ENCODE measurements around the gene SAPCD1. TPM values are rescaled to one million over a fixed set of nuclear protein-coding genes. Genes with fewer than 3 reads are reported as not detected.
A peak's percentile ranks its signal among the peaks of the same experiment; 100 is the strongest.

The SAPCD1 gene
- total RNA-seq, 1 experiment from 2014 or later, result 18.2 TPM

DNA sequence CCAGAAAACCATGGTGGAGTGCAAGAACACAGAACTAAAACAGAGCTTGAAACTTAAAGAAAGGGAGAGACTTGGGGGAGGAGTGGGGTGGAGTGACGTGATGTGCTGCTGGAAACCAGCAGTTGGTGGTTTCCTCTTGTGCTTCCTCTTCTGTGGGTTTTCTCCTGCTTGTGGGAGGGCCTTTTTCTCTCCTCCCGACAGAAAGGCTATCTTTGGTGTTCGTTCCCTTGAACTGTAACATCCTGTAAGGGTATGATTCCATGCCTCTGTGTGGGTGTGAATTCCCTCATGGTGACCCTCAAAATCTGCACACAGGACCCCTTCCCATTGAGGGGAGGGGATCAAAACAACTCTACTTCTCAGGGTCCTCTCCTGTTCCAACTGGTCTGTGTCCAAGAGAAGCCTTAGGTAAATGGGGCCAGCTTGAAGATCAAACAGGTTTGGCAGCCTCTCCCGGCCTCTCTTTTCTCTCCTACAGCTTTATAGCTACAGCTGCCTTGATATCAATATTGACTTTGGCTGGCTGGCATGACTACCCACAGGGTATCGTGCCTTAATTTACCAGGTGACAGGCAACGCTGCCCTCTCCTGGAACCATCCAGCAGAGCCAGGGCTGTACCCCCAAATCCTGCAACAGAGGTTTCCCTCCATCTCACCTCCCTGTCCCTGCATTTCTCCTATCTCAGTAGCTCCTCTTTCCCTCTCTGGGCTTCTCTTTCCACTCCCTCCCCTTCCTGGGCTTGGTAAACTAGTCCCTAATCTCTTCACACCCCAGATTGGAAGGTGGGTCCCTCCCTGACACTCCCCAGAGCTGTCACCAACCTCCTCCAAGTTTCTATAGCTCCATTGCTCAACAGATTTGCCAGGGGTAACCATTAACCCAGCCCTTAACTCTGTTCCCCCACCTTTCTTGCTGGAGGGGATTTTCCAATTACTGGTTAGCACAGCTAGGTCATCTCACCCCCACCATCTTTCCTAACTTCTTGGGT lies 24.2 kb upstream of the SAPCD1 start (continued):
- TF ChIP-seq EZH2phosphoT487 (IDR thresholded peaks at IDR 0.05; ENCODE audit: borderline replicate concordance) (no peak), YY1 (IDR thresholded peaks at IDR 0.05; ENCODE audit: extremely low read depth, insufficient replicate concordance, low read depth, low read length) (no peak), CEBPB (IDR thresholded peaks at IDR 0.05; ENCODE audit: low read depth) (no peak), POLR2A (IDR thresholded peaks at IDR 0.05; ENCODE audit: borderline replicate concordance, extremely low read depth, insufficient read depth, insufficient read length) (peak; percentile 24), JUND (IDR thresholded peaks at IDR 0.05) (no peak), ELF1 (IDR thresholded peaks at IDR 0.05; ENCODE audit: borderline replicate concordance, low read depth) (no peak)

DNA sequence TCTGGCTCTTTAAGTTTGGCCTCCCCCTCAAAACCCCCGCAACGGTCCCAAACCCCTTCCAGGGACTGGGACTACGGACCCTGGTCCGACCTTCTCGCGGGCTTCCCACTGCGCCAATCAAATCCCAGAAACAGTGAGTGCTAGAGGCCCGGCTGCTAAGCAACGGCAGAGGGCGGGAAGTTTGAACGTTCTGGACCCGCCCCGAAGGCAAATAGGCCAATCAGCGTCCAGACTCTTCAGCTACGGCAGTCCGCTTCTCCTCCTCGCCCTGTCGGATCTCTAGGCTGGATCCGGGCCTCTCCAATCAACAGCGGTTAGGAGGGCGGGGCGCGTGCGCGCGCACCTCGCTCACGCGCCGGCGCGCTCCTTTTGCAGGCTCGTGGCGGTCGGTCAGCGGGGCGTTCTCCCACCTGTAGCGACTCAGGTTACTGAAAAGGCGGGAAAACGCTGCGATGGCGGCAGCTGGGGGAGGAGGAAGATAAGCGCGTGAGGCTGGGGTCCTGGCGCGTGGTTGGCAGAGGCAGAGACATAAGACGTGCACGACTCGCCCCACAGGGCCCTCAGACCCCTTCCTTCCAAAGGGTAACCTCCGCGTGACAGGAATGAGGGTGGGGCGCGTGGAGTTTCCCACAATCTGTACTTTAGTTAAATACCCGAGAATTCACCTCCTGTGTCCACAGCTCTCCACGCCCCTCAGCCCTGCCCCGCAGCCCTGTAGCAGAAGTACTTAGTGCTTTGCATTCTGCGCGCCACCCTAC lies 22.6 kb upstream of the SAPCD1 start, which contains the start of gene MSH5:
TSS of gene MSH5 (plus strand) at position 367 of the 758 bp plus-strand sequence. CDS start 462 bp downstream, outside the sequence.
- Histone ChIP-seq H3K27ac (ENCODE audit: low read depth, low read length) (peak within 1 kb of the TSS; percentile 99), H3K9me3 (ENCODE audit: control insufficient read depth in 1 of 2, insufficient read depth in 1 of 2, low read depth in 1 of 2, low read length in 2 of 2) (no peaks in the 10 kb centered on the region), H3K4me3 (replicated peaks in 1 of 2; ENCODE audit: low read depth in 1 of 2, low read length in 2 of 2) (peak within 1 kb of the TSS; percentile 86 to 92), H3K36me3 (ENCODE audit: control insufficient read depth in 1 of 2, insufficient read depth in 2 of 2, low read length in 2 of 2) (peaks cover 16 to 27% of the 10 kb centered on the region in 2 experiments; a peak in 3 of 4 replicates), H3K9ac (ENCODE audit: low read length) (peak within 1 kb of the TSS; percentile 99), H3K4me2 (ENCODE audit: low read length) (peak within 1 kb of the TSS; percentile 97), H3K27me3 (ENCODE audit: insufficient read depth, low read length) (no peaks in the 10 kb centered on the region), H2AFZ (ENCODE audit: low read depth, low read length, poor library complexity, severe bottlenecking) (no peak within 1 kb of the TSS), H3K4me1 (ENCODE audit: control insufficient read depth in 1 of 2, insufficient read depth in 2 of 2, low read length in 2 of 2) (peaks cover 35 to 51% of the 10 kb centered on the region in 2 experiments), H3K9me2 (ENCODE audit: insufficient read depth) (no peaks in the 10 kb centered on the region), H3K79me2 (ENCODE audit: insufficient read depth, low read length) (peaks cover 40% of the 10 kb centered on the region), H4K20me1 (ENCODE audit: insufficient read depth) (no peaks in the 10 kb centered on the region)
- ChIA-PET POLR2A (interaction anchor here (1.1 to 4.3 kb wide), 11 partner anchors 10 to 123 kb away, joined by 3 to 21 read pairs (median 4); partner anchors contain the start of genes ABHD16A, BAG6, C6orf47 and GPANK1), CTCF (interaction anchor here (1.0 to 3.6 kb wide), 5 partner anchors 10 to 59 kb away, joined by 3 to 25 read pairs (median 9); partner anchors contain the start of genes DDAH2 and LY6G5C), RAD21 (ENCODE audit: low non-redundant PET in 1 of 2, low total read pairs in 2 of 2, uncharacterized antibody in 2 of 2, unreplicated experiment in 2 of 2) (interaction anchor here (0.6 to 1.2 kb wide), 2 partner anchors 30 to 43 kb away, joined by 3 read pairs; no protein-coding TSS in a partner anchor)
- DNase-seq (ENCODE audit: low read depth, low spot score) (peak; percentile 99), ATAC-seq (peak; percentile 86)
- intact Hi-C loops (cut with micrococcal nuclease), result loop anchor here (1.0 to 5.0 kb wide), 4 partner anchors 37 to 193 kb away; partner anchors contain the start of genes ABHD16A, CSNK2B, LY6G5B and NFKBIL1
- BruUV-seq (replicated peaks), result TSS peak; percentile 79
- TF ChIP-seq ZBTB33 (IDR thresholded peaks at IDR 0.05; ENCODE audit: extremely low read depth, insufficient replicate concordance, low read length), result peak; percentile 81
- TF ChIP-seq CEBPB (IDR thresholded peaks at IDR 0.05; ENCODE audit: low read depth), result no peak
- peak; percentile 80 for TF ChIP-seq POLR2AphosphoS5 (IDR thresholded peaks at IDR 0.05; ENCODE audit: low read depth, low read length)
- TF ChIP-seq, protein P1, sequence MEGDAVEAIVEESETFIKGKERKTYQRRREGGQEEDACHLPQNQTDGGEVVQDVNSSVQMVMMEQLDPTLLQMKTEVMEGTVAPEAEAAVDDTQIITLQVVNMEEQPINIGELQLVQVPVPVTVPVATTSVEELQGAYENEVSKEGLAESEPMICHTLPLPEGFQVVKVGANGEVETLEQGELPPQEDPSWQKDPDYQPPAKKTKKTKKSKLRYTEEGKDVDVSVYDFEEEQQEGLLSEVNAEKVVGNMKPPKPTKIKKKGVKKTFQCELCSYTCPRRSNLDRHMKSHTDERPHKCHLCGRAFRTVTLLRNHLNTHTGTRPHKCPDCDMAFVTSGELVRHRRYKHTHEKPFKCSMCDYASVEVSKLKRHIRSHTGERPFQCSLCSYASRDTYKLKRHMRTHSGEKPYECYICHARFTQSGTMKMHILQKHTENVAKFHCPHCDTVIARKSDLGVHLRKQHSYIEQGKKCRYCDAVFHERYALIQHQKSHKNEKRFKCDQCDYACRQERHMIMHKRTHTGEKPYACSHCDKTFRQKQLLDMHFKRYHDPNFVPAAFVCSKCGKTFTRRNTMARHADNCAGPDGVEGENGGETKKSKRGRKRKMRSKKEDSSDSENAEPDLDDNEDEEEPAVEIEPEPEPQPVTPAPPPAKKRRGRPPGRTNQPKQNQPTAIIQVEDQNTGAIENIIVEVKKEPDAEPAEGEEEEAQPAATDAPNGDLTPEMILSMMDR (IDR thresholded peaks at IDR 0.05 in 2 of 3, conservative IDR thresholded peaks at IDR 0.05 in 1 of 3; ENCODE audit: borderline replicate concordance in 1 of 3, insufficient read depth in 1 of 3, low read depth in 2 of 3, low read length in 2 of 3), result no peak
- peak; percentile 39 for TF ChIP-seq POLR2A (IDR thresholded peaks at IDR 0.05; ENCODE audit: borderline replicate concordance, extremely low read depth, insufficient read depth, insufficient read length)
- no peak for TF ChIP-seq ELF1 (IDR thresholded peaks at IDR 0.05; ENCODE audit: borderline replicate concordance, low read depth)
- peak; percentile 54 for TF ChIP-seq YY1 (IDR thresholded peaks at IDR 0.05; ENCODE audit: extremely low read depth, insufficient replicate concordance, low read depth, low read length)

Measured in HCT116 (cell line).